ENCODE results near the gene ITGB4.

DNA sequence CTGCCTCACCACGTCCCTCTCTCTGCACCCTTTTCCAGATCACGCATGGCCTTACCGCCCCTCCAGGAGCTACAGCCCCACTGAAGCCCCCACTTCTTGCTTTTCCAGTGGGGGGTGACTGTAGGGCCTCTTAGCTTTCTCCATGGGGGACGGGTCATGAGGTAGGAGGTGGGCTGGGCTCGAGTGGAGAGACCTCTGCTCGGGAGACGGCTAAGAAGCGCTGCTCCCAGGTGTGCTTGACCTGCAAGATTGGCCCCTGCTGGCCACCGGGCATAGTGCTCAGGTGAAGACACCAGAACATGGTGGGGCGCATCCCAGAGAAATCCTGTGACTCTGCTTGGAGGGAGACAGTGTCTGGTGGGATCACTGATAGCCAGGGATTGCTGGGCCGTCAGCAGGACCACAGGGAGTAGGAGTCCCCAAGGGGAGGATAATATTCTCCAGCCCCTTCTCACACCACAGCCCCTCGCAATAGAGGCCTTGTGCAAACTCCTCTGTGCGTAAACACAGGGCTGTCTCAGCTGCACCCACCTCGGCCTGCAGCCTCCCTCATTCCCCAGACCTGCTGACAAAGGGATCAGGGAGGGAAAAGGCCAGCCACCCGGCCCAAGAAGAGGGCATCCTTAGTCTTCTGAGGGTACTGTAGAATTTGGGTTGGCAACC is 52.7 kb downstream of the ITGB4 start:
- TF ChIP-seq, protein P1, sequence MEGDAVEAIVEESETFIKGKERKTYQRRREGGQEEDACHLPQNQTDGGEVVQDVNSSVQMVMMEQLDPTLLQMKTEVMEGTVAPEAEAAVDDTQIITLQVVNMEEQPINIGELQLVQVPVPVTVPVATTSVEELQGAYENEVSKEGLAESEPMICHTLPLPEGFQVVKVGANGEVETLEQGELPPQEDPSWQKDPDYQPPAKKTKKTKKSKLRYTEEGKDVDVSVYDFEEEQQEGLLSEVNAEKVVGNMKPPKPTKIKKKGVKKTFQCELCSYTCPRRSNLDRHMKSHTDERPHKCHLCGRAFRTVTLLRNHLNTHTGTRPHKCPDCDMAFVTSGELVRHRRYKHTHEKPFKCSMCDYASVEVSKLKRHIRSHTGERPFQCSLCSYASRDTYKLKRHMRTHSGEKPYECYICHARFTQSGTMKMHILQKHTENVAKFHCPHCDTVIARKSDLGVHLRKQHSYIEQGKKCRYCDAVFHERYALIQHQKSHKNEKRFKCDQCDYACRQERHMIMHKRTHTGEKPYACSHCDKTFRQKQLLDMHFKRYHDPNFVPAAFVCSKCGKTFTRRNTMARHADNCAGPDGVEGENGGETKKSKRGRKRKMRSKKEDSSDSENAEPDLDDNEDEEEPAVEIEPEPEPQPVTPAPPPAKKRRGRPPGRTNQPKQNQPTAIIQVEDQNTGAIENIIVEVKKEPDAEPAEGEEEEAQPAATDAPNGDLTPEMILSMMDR (IDR thresholded peaks at IDR 0.05) = no peak
- no peak for TF ChIP-seq POLR2A (IDR thresholded peaks at IDR 0.05)
